ENCODE data around the gene TSPEAR.

DNA sequence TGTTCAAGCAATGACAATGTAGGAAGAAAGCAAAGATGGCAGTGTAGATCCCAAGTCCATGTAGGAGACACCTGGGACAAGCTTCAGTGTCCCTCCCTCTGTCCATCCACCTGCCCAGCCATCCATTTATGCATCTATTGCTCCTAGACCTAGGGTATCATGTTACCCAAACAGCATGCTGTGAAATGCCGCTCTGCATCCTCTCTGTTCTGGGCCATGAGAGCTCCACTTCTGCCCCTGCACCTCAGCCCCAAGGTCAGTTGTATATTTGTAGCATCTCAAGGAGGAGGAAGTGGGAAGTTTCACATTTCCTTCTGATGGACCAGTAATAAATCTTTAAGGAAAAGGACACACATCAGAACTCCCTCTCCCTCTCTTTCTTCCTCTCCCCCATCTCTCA is 27.9 kb upstream of the TSPEAR start:
- no peak for TF ChIP-seq POLR2A (IDR thresholded peaks at IDR 0.05)
- TF ChIP-seq, protein P1, sequence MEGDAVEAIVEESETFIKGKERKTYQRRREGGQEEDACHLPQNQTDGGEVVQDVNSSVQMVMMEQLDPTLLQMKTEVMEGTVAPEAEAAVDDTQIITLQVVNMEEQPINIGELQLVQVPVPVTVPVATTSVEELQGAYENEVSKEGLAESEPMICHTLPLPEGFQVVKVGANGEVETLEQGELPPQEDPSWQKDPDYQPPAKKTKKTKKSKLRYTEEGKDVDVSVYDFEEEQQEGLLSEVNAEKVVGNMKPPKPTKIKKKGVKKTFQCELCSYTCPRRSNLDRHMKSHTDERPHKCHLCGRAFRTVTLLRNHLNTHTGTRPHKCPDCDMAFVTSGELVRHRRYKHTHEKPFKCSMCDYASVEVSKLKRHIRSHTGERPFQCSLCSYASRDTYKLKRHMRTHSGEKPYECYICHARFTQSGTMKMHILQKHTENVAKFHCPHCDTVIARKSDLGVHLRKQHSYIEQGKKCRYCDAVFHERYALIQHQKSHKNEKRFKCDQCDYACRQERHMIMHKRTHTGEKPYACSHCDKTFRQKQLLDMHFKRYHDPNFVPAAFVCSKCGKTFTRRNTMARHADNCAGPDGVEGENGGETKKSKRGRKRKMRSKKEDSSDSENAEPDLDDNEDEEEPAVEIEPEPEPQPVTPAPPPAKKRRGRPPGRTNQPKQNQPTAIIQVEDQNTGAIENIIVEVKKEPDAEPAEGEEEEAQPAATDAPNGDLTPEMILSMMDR (IDR thresholded peaks at IDR 0.05), result no peak

Measured in thyroid gland (tissue), 4 donors.